HepG2 (cell line): ENCODE data around the gene ATP2B2. TPM values are rescaled to one million over a fixed set of nuclear protein-coding genes. Genes with fewer than 3 reads are reported as not detected.

Experiments
- ATAC-seq: fragments of 200-7000 bp; cut with Tn5 transposase; 3 replicates; pipeline ENCODE4 v1.9.1; 2020; ENCODE audit warnings: mild to moderate bottlenecking, moderate library complexity
- BruUV-seq: library from RNA; stranded (reverse); fragments of 400-500 nt; replicated peaks from 2 replicates; lab custom pipeline; 2021; lab: Mats Ljungman, UMichigan
- CTCF ChIA-PET: fragments of 300-600 bp; formaldehyde crosslinking; extraction: SDS; loops from one replicate; lab custom pipeline; 2021; ENCODE audit warnings: low total read pairs, inconsistent platforms, low intra/inter-chr PET ratio; lab: Yijun Ruan, JAX
- POLR2A ChIA-PET: fragments of 350-600 bp; sonication (Branson Sonifier 250); formaldehyde crosslinking; loops from one replicate; lab custom pipeline; 2020; ENCODE audit warnings: antibody characterized with exemption, inconsistent platforms; lab: Yijun Ruan, JAX
- DNase-seq: peaks from one replicate; pipeline ENCODE4 v3.0.0-alpha.2; 2015; ENCODE audit warnings: low spot score
- FAIRE-seq: peaks from 3 replicates; lab custom pipeline; 2011; peaks lifted over from hg19 to GRCh38; lab: Jason Lieb, UNC
- H2AFZ ChIP-seq: one replicate; pipeline ENCODE4 v1.6.1; 2011; ENCODE audit warnings: low read length, inconsistent platforms
- H3K27ac ChIP-seq: fragments of 300-600 bp; 3 replicates; pipeline ENCODE4 v1.8.0; 2011; ENCODE audit warnings: mixed run types, mild to moderate bottlenecking, mixed read lengths, low read length, inconsistent platforms; ENCODE audit not compliant: insufficient read depth; ENCODE audit errors: extremely low read length
- H3K27me3 ChIP-seq, 2 experiments: fragments of 200-600 bp in 1 of 2; 2 replicates in 1 of 2; 3 replicates in 1 of 2; pipeline versions ENCODE4 v1.6.0 to v1.8.0; 2011; ENCODE audit warnings: low read length in 2 of 2, mild to moderate bottlenecking in 2 of 2, moderate library complexity in 2 of 2, inconsistent platforms in 1 of 2; ENCODE audit not compliant: insufficient read depth in 2 of 2, control insufficient read depth in 1 of 2
- H3K36me3 ChIP-seq, 2 experiments: fragments of 200-600 bp in 1 of 2; replicated peaks in 1 of 2; 2 replicates in 1 of 2; 3 replicates in 1 of 2; pipeline versions ENCODE4 v1.5.1 to v1.8.0; 2011; ENCODE audit warnings: low read length in 2 of 2, inconsistent platforms in 1 of 2; ENCODE audit not compliant: insufficient read depth in 2 of 2, control insufficient read depth in 1 of 2
- H3K4me1 ChIP-seq: 2 replicates; pipeline ENCODE4 v1.5.1; 2012; ENCODE audit warnings: low read length, inconsistent platforms; ENCODE audit not compliant: insufficient read depth
- H3K4me2 ChIP-seq: 2 replicates; pipeline ENCODE4 v1.6.0; 2011; ENCODE audit warnings: low read depth, low read length, inconsistent platforms
- H3K4me3 ChIP-seq, 3 experiments: fragments of 200-600 bp in 1 of 3; sonication (generic), shearing (Covaris generic) in 1 of 3; replicated peaks in 1 of 3; 2 replicates each; pipeline ENCODE4 v1.5.1; 2011 to 2016; ENCODE audit warnings: low read length in 3 of 3, inconsistent platforms in 2 of 3, low read depth in 2 of 3, mild to moderate bottlenecking in 2 of 3, control low read depth in 1 of 3, mixed read lengths in 1 of 3; ENCODE audit not compliant: insufficient read depth in 1 of 3
- H3K79me2 ChIP-seq: one replicate; pipeline ENCODE4 v1.6.1; 2011; ENCODE audit warnings: low read length, inconsistent platforms; ENCODE audit not compliant: insufficient read depth
- H3K9ac ChIP-seq: 2 replicates; pipeline ENCODE4 v1.6.0; 2011; ENCODE audit warnings: mild to moderate bottlenecking, low read depth, low read length, inconsistent platforms; ENCODE audit not compliant: insufficient read depth
- H3K9me3 ChIP-seq: 2 replicates; pipeline ENCODE4 v1.5.1; 2012; ENCODE audit warnings: mild to moderate bottlenecking, low read length
- H4K20me1 ChIP-seq: 2 replicates; pipeline ENCODE4 v1.6.0; 2011; ENCODE audit warnings: inconsistent platforms, mild to moderate bottlenecking, low read length, moderate library complexity; ENCODE audit not compliant: insufficient read depth
- AGO2 ChIP-seq: fragments of 200-400 bp; formaldehyde crosslinking; optimal IDR thresholded peaks from 2 replicates; pipeline ENCODE3; 2017; ENCODE audit warnings: mild to moderate bottlenecking, low read depth, low read length, moderate library complexity
- ARHGAP35 ChIP-seq: sonication (generic); formaldehyde crosslinking; IDR thresholded peaks from 2 replicates; pipeline ENCODE4 v1.9.0; 2022; ENCODE audit warnings: mild to moderate bottlenecking, inconsistent platforms, moderate library complexity, missing genetic modification reagents, borderline replicate concordance
- HHEX ChIP-seq: IDR thresholded peaks from 2 replicates; pipeline ENCODE4 v1.6.1; 2016; ENCODE audit warnings: control low read depth
- MIXL1 ChIP-seq: IDR thresholded peaks from 2 replicates; pipeline ENCODE4 v1.6.1; 2016
- ZNF337 ChIP-seq: sonication (generic); formaldehyde crosslinking; IDR thresholded peaks from 2 replicates; pipeline ENCODE4 v1.5.1; 2020; ENCODE audit warnings: missing genetic modification reagents, low read depth, mild to moderate bottlenecking, borderline replicate concordance
- ZNF431 ChIP-seq: sonication (generic); formaldehyde crosslinking; IDR thresholded peaks from 2 replicates; pipeline ENCODE4 v1.9.0; 2022; ENCODE audit warnings: missing genetic modification reagents, low read depth, mild to moderate bottlenecking, borderline replicate concordance
- ZNF460 ChIP-seq: sonication (generic); formaldehyde crosslinking; IDR thresholded peaks from 2 replicates; pipeline ENCODE4 v1.5.1; 2020; ENCODE audit warnings: missing genetic modification reagents, mild to moderate bottlenecking, borderline replicate concordance
- ZNF552 ChIP-seq: sonication (generic); formaldehyde crosslinking; IDR thresholded peaks from 2 replicates; pipeline ENCODE4 v1.9.0; 2022; ENCODE audit warnings: missing genetic modification reagents, mild to moderate bottlenecking, borderline replicate concordance
- WGBS: methylation state at CpG from one replicate; pipeline ENCODE4 v1.1.6; 2017; ENCODE audit warnings: low lambda C conversion rate; 5-methylcytosine and 5-hydroxymethylcytosine counted together
- in situ Hi-C: cut with HindIII; loops from 2 replicates; pipeline ENCODE4 v1.10.0; 2017; ENCODE audit warnings: low pct_unique_long_range_greater_than_20kb; ENCODE audit not compliant: extremely low pct_ligation_motif_present
- intact Hi-C: fragments of 100-400 bp; cut with micrococcal nuclease; formaldehyde crosslinking; loops from one replicate; pipeline ENCODE4 v1.10.0; 2022; ENCODE audit not compliant: unreplicated experiment
- polyA plus RNA-seq, 8 experiments: library from polyadenylated mRNA; depleted of rRNA in 3 of 8; stranded (reverse) in 7 of 8; unstranded in 1 of 8; fragments of >200 nt; fragmentation: Illumina TruSeq in 4 of 8; extraction: Trizol in 4 of 8; gene quantifications; 2 replicates each; pipeline versions ENCODE4 v1.2.1 to v1.2.3, GENCODE V29; 2011 to 2016; ENCODE audit warnings: low read depth in 4 of 8, missing spikeins in 1 of 8, mixed read lengths in 1 of 8; ENCODE audit not compliant: insufficient read depth in 1 of 8
- total RNA-seq, 5 experiments: library from RNA; depleted of rRNA; stranded (reverse); fragments of >200 nt; fragmentation: Illumina TruSeq; extraction: Trizol; gene quantifications; 2 replicates each; pipeline ENCODE4 v1.2.3, GENCODE V29; 2016; ENCODE audit warnings: low read depth in 1 of 5
- TF ChIP-seq, protein P1 (sequence below): sonication (generic); formaldehyde crosslinking; IDR thresholded peaks from 2 replicates; pipeline ENCODE4 v1.4.0; 2020; ENCODE audit warnings: mild to moderate bottlenecking, missing genetic modification reagents
- TF ChIP-seq, protein P2 (sequence below): sonication (generic); formaldehyde crosslinking; IDR thresholded peaks from 2 replicates; pipeline ENCODE4 v1.9.0; 2021; ENCODE audit warnings: missing genetic modification reagents, borderline replicate concordance

Gene ATP2B2
- total and polyA plus RNA-seq, 2 of the 13 experiments (the other 11 are each of a cell fraction or from before 2014, with no cell fraction given), result 1.5 to 2.3 TPM

DNA sequence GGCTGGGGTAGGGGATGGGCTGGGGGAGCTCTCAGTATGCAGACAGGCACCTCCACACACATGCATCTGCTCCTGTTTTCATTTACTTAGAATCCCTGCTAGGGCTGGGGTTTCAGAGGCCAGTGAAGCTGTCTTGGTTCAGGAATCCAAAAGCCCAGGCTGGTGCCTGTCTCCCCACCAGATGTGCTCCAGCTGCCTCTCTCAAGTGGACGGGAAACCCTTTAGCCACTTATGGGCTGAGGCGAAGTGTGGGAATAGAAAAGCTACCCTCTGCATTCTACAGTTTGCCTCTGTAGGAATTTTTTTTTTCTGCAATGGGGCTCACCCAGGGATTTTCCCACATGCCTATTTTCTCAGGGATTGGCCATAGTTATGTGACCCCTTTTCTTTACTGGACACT, 72.5 kb downstream of the ATP2B2 start:
- H3K9me3 ChIP-seq, result no peaks in the 10 kb centered on the region
- H3K79me2 ChIP-seq, result no peaks in the 10 kb centered on the region
- no peak overlapping the region for H3K4me3 ChIP-seq
- ATAC-seq (no peak), DNase-seq (no peak)
- no peak overlapping the region for H3K4me2 ChIP-seq
- no peaks in the 10 kb centered on the region for H3K36me3 ChIP-seq
- no peak overlapping the region for H3K9ac ChIP-seq
- ChIA-PET POLR2A (no interaction called here), CTCF (no interaction called here)
- intact Hi-C loops, result no loop called here
- in situ Hi-C loops, result no loop called here
- no peak for TF ChIP-seq MIXL1 (CRISPR knock-in tag)
- no peak for TF ChIP-seq ARHGAP35
- TF ChIP-seq ZNF552 (CRISPR knock-in tag), result no peak
- TF ChIP-seq HHEX, result no peak
- no peak for TF ChIP-seq ZNF337 (CRISPR knock-in tag)
- TF ChIP-seq AGO2, result no peak
- TF ChIP-seq, protein P1, sequence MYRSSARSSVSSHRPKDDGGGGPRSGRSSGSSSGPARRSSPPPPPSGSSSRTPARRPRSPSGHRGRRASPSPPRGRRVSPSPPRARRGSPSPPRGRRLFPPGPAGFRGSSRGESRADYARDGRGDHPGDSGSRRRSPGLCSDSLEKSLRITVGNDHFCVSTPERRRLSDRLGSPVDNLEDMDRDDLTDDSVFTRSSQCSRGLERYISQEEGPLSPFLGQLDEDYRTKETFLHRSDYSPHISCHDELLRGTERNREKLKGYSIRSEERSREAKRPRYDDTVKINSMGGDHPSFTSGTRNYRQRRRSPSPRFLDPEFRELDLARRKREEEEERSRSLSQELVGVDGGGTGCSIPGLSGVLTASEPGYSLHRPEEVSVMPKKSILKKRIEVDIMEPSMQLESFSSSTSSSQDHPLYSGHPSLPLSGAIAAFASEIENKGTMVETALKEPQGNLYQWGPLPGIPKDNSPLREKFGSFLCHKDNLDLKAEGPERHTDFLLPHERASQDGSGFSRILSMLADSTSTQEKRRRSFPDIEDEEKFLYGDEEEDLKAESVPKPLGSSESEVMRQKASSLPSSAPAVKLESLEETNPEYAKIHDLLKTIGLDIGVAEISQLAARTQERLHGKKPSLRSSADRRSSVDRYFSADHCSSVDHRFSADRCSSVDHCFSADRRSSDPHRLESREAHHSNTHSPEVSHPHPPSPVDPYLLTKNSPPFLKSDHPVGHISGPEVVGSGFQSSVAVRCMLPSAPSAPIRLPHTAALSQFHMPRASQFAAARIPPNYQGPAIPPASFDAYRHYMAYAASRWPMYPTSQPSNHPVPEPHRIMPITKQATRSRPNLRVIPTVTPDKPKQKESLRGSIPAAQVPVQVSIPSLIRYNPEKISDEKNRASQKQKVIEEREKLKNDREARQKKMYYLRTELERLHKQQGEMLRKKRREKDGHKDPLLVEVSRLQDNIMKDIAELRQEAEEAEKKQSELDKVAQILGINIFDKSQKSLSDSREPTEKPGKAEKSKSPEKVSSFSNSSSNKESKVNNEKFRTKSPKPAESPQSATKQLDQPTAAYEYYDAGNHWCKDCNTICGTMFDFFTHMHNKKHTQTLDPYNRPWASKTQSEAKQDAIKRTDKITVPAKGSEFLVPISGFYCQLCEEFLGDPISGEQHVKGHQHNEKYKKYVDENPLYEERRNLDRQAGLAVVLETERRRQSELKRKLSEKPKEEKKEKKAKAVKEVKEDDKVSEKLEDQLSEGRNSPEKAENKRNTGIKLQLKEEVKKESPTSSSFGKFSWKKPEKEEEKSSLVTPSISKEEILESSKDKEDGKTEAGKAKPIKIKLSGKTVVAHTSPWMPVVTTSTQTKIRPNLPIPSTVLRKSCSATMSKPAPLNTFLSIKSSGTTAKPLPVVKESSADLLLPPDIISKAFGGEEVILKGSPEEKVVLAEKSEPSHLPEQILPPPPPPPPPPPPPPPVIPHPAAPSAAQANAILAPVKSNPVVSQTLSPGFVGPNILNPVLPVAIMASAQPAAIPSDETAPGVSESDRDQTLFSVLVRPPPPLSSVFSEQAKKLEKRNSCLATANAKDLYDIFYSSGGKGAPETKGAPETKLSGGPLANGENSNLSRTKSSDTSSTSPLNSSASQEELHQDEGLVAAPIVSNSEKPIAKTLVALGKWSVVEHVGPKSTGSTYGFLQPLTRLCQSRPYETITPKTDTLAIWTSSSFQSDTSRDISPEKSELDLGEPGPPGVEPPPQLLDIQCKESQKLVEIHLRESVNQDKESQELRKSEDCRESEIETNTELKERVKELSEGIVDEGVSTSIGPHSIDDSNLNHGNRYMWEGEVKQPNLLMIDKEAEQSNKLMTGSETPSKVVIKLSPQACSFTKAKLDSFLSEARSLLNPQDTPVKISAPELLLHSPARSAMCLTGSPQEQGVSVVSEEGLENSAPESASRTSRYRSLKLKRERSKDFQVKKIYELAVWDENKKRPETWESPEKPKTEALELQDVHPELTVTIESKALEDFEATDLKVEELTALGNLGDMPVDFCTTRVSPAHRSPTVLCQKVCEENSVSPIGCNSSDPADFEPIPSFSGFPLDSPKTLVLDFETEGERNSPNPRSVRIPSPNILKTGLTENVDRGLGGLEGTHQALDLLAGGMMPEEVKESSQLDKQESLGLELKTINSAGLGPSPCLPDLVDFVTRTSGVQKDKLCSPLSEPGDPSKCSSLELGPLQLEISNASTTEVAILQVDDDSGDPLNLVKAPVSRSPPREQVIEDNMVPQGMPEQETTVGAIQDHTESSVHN, result no peak
- TF ChIP-seq, protein P2, sequence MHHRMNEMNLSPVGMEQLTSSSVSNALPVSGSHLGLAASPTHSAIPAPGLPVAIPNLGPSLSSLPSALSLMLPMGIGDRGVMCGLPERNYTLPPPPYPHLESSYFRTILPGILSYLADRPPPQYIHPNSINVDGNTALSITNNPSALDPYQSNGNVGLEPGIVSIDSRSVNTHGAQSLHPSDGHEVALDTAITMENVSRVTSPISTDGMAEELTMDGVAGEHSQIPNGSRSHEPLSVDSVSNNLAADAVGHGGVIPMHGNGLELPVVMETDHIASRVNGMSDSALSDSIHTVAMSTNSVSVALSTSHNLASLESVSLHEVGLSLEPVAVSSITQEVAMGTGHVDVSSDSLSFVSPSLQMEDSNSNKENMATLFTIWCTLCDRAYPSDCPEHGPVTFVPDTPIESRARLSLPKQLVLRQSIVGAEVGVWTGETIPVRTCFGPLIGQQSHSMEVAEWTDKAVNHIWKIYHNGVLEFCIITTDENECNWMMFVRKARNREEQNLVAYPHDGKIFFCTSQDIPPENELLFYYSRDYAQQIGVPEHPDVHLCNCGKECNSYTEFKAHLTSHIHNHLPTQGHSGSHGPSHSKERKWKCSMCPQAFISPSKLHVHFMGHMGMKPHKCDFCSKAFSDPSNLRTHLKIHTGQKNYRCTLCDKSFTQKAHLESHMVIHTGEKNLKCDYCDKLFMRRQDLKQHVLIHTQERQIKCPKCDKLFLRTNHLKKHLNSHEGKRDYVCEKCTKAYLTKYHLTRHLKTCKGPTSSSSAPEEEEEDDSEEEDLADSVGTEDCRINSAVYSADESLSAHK (CRISPR knock-in tag), result no peak
- no peak for TF ChIP-seq ZNF460 (CRISPR knock-in tag)
- no peak for TF ChIP-seq ZNF431 (CRISPR knock-in tag)
- TF ChIP-seq, all 625 proteins: peak for 0
- no peaks in the 10 kb centered on the region for H3K4me1 ChIP-seq
- FAIRE-seq, result no peak
- no peaks in the 10 kb centered on the region for H3K27me3 ChIP-seq
- no peak overlapping the region for H2AFZ ChIP-seq
- H3K27ac ChIP-seq, result no peak overlapping the region
- 86% methylated on average over 2 of the region's 2 CpGs for WGBS
- H4K20me1 ChIP-seq, result no peaks in the 10 kb centered on the region
- BruUV-seq, result no TSS peak
